ENCODE data around the gene TMEM121B. TPM values are rescaled to one million over a fixed set of nuclear protein-coding genes. Genes with fewer than 3 reads are reported as not detected.

Gene TMEM121B
- total RNA-seq, 1 donor from 2014 or later: 1.9 TPM

- Histone ChIP-seq H4K20me1 (ENCODE audit: insufficient read depth, low read length) (peaks cover 33% of the 10 kb centered on the region), H3K4me2 (ENCODE audit: low read length) (peak overlapping the region; percentile 93), H3K9ac (ENCODE audit: low read length) (peak overlapping the region; percentile 83), H3K9me3 (ENCODE audit: insufficient read depth, low read depth, low read length) (no peaks in the 10 kb centered on the region), H3K36me3 (ENCODE audit: insufficient read depth, low read length) (no peaks in the 10 kb centered on the region), H3K27ac (ENCODE audit: low read depth, low read length) (peak overlapping the region; percentile 32), H2AFZ (ENCODE audit: low read depth, low read length) (peak overlapping the region; percentile 99), H3K4me3 (ENCODE audit: insufficient read depth, low read depth, low read length) (peak overlapping the region; percentile 71), H3K27me3 (ENCODE audit: insufficient read depth, low read length) (no peaks in the 10 kb centered on the region), H3K79me2 (ENCODE audit: insufficient read depth, low read length) (peaks cover 47% of the 10 kb centered on the region), H3K4me1 (ENCODE audit: insufficient read depth, low read length) (peaks cover 11% of the 10 kb centered on the region)
- no peaks in the 10 kb centered on the region for H3K9me3 Mint-ChIP-seq (ENCODE audit: unreplicated experiment)
- peak overlapping the region; percentile 62 for H3K27ac Mint-ChIP-seq (ENCODE audit: unreplicated experiment)
- peaks cover 3% of the 10 kb centered on the region for H3K36me3 Mint-ChIP-seq (ENCODE audit: low read depth, unreplicated experiment)
- no peaks in the 10 kb centered on the region for H3K27me3 Mint-ChIP-seq (ENCODE audit: low read depth, unreplicated experiment)
- peaks cover 4% of the 10 kb centered on the region for H3K4me1 Mint-ChIP-seq (ENCODE audit: low read depth, unreplicated experiment)
- TF ChIP-seq CTCF (IDR thresholded peaks at IDR 0.05; ENCODE audit: insufficient read depth, low read depth, low read length): no peak
- TF ChIP-seq EZH2 (IDR thresholded peaks at IDR 0.05; ENCODE audit: insufficient read depth, low read length): no peak
- no peak for DNase-seq (ENCODE audit: low read depth)
- no peak for FAIRE-seq
- peak overlapping the region; percentile 85 for H3K4me3 Mint-ChIP-seq (ENCODE audit: unreplicated experiment)
Observed at GRCh38 chr22:17158176-17158567, 37.0 kb upstream of the TMEM121B start.

- Histone ChIP-seq H3K36me3 (ENCODE audit: insufficient read depth, low read length) (no peaks in the 10 kb centered on the region), H3K4me3 (ENCODE audit: insufficient read depth, low read depth, low read length) (peak overlapping the region; percentile 71), H3K9ac (ENCODE audit: low read length) (no peak overlapping the region), H4K20me1 (ENCODE audit: insufficient read depth, low read length) (peaks cover 37% of the 10 kb centered on the region), H3K27ac (ENCODE audit: low read depth, low read length) (no peak overlapping the region), H3K4me1 (ENCODE audit: insufficient read depth, low read length) (peaks cover 11% of the 10 kb centered on the region), H2AFZ (ENCODE audit: low read depth, low read length) (no peak overlapping the region), H3K9me3 (ENCODE audit: insufficient read depth, low read depth, low read length) (no peaks in the 10 kb centered on the region), H3K4me2 (ENCODE audit: low read length) (peak overlapping the region; percentile 93), H3K79me2 (ENCODE audit: insufficient read depth, low read length) (peaks cover 51% of the 10 kb centered on the region), H3K27me3 (ENCODE audit: insufficient read depth, low read length) (no peaks in the 10 kb centered on the region)
- H3K27ac Mint-ChIP-seq (ENCODE audit: unreplicated experiment): peak overlapping the region; percentile 26
- H3K27me3 Mint-ChIP-seq (ENCODE audit: low read depth, unreplicated experiment): no peaks in the 10 kb centered on the region
- H3K4me1 Mint-ChIP-seq (ENCODE audit: low read depth, unreplicated experiment): peaks cover 4% of the 10 kb centered on the region
- no peak for FAIRE-seq
- no peak for DNase-seq (ENCODE audit: low read depth)
- no peak for TF ChIP-seq CTCF (IDR thresholded peaks at IDR 0.05; ENCODE audit: insufficient read depth, low read depth, low read length)
- no peak for TF ChIP-seq EZH2 (IDR thresholded peaks at IDR 0.05; ENCODE audit: insufficient read depth, low read length)
- H3K4me3 Mint-ChIP-seq (ENCODE audit: unreplicated experiment): peak overlapping the region; percentile 85
- peaks cover 4% of the 10 kb centered on the region for H3K36me3 Mint-ChIP-seq (ENCODE audit: low read depth, unreplicated experiment)
- no peaks in the 10 kb centered on the region for H3K9me3 Mint-ChIP-seq (ENCODE audit: unreplicated experiment)
Observed at GRCh38 chr22:17157714-17158113, 36.6 kb upstream of the TMEM121B start.

- no peak for FAIRE-seq
Observed at GRCh38 chr22:17155941-17156340, 34.8 kb upstream of the TMEM121B start.

More at GRCh38 chr22:17155941-17156340, 34.8 kb upstream of the TMEM121B start:
- Histone ChIP-seq H3K9ac (ENCODE audit: low read length) (no peak overlapping the region), H3K4me1 (ENCODE audit: insufficient read depth, low read length) (peaks cover 11% of the 10 kb centered on the region), H3K4me3 (ENCODE audit: insufficient read depth, low read depth, low read length) (no peak overlapping the region), H3K27me3 (ENCODE audit: insufficient read depth, low read length) (no peaks in the 10 kb centered on the region), H3K27ac (ENCODE audit: low read depth, low read length) (no peak overlapping the region), H4K20me1 (ENCODE audit: insufficient read depth, low read length) (peaks cover 48% of the 10 kb centered on the region), H3K4me2 (ENCODE audit: low read length) (no peak overlapping the region), H3K9me3 (ENCODE audit: insufficient read depth, low read depth, low read length) (no peaks in the 10 kb centered on the region), H3K36me3 (ENCODE audit: insufficient read depth, low read length) (no peaks in the 10 kb centered on the region), H3K79me2 (ENCODE audit: insufficient read depth, low read length) (peaks cover 63% of the 10 kb centered on the region), H2AFZ (ENCODE audit: low read depth, low read length) (no peak overlapping the region)
- Mint-ChIP-seq H3K9me3 (ENCODE audit: unreplicated experiment) (no peaks in the 10 kb centered on the region), H3K4me1 (ENCODE audit: low read depth, unreplicated experiment) (peaks cover 8% of the 10 kb centered on the region), H3K27me3 (ENCODE audit: low read depth, unreplicated experiment) (no peaks in the 10 kb centered on the region), H3K36me3 (ENCODE audit: low read depth, unreplicated experiment) (peaks cover 8% of the 10 kb centered on the region), H3K4me3 (ENCODE audit: unreplicated experiment) (no peak overlapping the region), H3K27ac (ENCODE audit: unreplicated experiment) (no peak overlapping the region)
- no peak for DNase-seq (ENCODE audit: low read depth)
- TF ChIP-seq EZH2 (IDR thresholded peaks at IDR 0.05; ENCODE audit: insufficient read depth, low read length) (no peak), CTCF (IDR thresholded peaks at IDR 0.05; ENCODE audit: insufficient read depth, low read depth, low read length) (no peak)
